SU-DHL-6 (cell line): ENCODE data around the gene THEMIS.

Source experiments
- CTCF ChIP-seq: fragments of 200-600 bp; sonication (generic); IDR thresholded peaks from one replicate; pipeline ENCODE4 v1.5.1; 2017; ENCODE audit warnings: antibody characterized with exemption, mild to moderate bottlenecking, low read length, moderate library complexity; ENCODE audit not compliant: insufficient read depth, poor library complexity, severe bottlenecking
- EZH2phosphoT487 ChIP-seq: fragments of 200-600 bp; sonication (generic), shearing (Covaris generic); conservative IDR thresholded peaks from 2 replicates; pipeline ENCODE4 v1.6.1; 2018; ENCODE audit warnings: mild to moderate bottlenecking, antibody characterized with exemption, low read length, moderate library complexity, mixed read lengths

GRCh38 chr6:127851197-127851596 lies 49.7 kb downstream of the THEMIS start:
- TF ChIP-seq EZH2phosphoT487: no peak
- TF ChIP-seq CTCF: no peak
